ENCODE data around the gene GSTA1. TPM values are rescaled to one million over a fixed set of nuclear protein-coding genes. Genes with fewer than 3 reads are reported as not detected.
A peak's percentile ranks its signal among the peaks of the same experiment; 100 is the strongest.
"Not testable (repeated sequence)": the region's sequence is repeated elsewhere in the genome, so short reads cannot be mapped to it uniquely, and the experiment has no call there.

GSTA1 gene
- total RNA-seq = 0.26 TPM in 1 of 2 replicates, not detected in the other

DNA sequence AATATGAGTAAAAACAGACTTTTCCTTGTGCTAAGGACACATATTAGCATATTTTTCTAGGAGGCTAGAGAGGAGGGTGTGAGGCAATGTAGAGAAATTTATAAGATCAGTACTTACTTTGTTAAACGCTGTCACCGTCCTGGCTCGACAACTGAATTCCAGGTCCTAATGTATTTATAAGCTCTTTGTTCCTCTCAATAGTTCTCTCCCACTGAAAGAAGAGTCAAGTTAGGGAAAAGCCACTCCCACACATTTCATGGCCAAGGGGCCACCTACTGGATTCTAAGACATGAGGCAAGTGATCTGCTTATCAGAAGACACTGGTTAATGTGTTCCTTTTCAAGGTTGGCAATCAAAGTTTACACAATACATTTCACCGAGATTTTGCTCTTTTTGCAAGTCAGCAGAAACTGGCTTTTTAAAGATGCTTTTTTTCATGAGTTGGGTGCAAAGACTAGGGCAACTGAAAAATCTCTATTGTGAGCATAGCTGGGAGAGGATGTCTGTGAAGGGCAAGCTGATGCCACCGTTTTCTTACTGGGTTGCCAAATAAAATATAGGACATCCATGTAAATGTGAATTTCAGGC is at the start of gene GSTA1:
Gene GSTA1 (minus strand): TSS at position 149 of the 588 bp plus-strand sequence. CDS start 4,549 bp downstream, outside the sequence.
- DNase-seq (ENCODE audit: low read depth) = not testable (repeated sequence)

DNA sequence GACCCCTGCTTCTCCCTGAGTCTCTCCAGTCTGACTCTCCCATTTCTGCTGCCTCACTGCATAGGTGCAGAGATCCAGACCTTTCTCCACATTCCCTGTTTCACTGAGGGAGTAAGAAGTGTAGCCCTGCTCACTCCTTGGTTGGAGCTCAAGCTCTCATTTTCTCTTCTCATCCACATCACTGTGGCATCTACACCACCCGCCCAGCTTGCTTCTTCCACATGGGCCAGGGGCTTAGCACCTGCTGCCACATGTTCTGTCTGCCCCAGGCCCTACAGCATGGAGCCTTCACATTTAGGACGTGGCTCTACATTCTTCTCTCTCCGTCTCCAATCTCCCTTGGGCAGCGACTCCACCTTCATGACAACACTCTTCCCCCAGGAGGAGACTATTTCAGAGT is 45.5 kb upstream of the GSTA1 start:
- DNase-seq (ENCODE audit: low read depth) (no peak), FAIRE-seq (peak; percentile 64)
- Histone ChIP-seq H3K4me3 (ENCODE audit: low read depth, low read length) (no peak overlapping the region), H3K27me3 (ENCODE audit: control insufficient read depth, insufficient read depth, low read length) (no peaks in the 10 kb centered on the region), H3K36me3 (ENCODE audit: control insufficient read depth, insufficient read depth, low read length) (no peaks in the 10 kb centered on the region)
- TF ChIP-seq, protein P1, sequence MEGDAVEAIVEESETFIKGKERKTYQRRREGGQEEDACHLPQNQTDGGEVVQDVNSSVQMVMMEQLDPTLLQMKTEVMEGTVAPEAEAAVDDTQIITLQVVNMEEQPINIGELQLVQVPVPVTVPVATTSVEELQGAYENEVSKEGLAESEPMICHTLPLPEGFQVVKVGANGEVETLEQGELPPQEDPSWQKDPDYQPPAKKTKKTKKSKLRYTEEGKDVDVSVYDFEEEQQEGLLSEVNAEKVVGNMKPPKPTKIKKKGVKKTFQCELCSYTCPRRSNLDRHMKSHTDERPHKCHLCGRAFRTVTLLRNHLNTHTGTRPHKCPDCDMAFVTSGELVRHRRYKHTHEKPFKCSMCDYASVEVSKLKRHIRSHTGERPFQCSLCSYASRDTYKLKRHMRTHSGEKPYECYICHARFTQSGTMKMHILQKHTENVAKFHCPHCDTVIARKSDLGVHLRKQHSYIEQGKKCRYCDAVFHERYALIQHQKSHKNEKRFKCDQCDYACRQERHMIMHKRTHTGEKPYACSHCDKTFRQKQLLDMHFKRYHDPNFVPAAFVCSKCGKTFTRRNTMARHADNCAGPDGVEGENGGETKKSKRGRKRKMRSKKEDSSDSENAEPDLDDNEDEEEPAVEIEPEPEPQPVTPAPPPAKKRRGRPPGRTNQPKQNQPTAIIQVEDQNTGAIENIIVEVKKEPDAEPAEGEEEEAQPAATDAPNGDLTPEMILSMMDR (IDR thresholded peaks at IDR 0.05; ENCODE audit: insufficient read depth, low read length, severe bottlenecking) = no peak

More for the DNA sequence above, at the start of gene GSTA1:
- not testable (repeated sequence) for H3K27me3 ChIP-seq (ENCODE audit: control insufficient read depth, insufficient read depth, low read length); H3K36me3 ChIP-seq (ENCODE audit: control insufficient read depth, insufficient read depth, low read length); FAIRE-seq; H3K4me3 ChIP-seq (ENCODE audit: low read depth, low read length)

DNA sequence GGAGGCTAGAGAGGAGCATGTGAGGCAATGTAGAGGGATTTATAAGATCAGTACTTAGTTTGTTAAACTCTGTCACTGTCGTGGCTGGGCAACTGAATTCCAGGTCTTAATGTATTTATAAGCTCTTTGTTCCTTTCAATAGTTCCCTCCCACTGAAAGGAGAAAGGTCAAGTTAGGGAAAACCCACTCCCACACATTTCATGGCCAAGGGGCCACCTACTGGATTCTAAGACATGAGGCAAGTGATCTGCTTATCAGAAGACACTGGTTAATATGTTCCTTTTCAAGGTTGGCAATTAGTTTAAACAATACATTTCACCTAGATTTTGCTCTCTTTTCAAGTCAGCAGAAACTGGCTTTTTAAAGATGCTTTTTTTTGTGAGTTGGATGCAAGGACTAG is 42.4 kb upstream of the GSTA1 start:
- FAIRE-seq (no peak), DNase-seq (ENCODE audit: low read depth) (no peak)
- TF ChIP-seq, protein P1 (IDR thresholded peaks at IDR 0.05; ENCODE audit: insufficient read depth, low read length, severe bottlenecking) = no peak
- H3K27me3 ChIP-seq (ENCODE audit: control insufficient read depth, insufficient read depth, low read length) = peaks cover 2% of the 10 kb centered on the region
- H3K4me3 ChIP-seq (ENCODE audit: low read depth, low read length) = no peak overlapping the region
- no peaks in the 10 kb centered on the region for H3K36me3 ChIP-seq (ENCODE audit: control insufficient read depth, insufficient read depth, low read length)

DNA sequence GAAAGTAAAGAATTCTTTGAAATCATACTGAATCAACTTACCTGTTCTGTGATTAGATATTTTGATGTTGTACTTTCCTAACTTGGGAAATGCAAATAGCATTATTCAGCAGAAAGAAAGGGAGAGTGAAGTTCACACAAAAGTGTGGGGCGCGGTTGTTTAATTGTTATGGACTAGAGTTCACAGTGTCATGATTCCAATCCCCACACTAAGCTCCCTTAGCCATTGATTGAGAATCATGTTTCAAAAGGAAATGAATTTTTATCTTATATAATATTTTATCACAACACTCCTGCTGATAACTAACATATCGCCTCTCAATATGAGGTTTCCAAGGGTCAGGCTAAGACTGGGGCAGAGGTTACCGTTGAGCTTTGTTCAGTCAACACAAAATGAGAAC is 40.0 kb upstream of the GSTA1 start:
- Histone ChIP-seq H3K36me3 (ENCODE audit: control insufficient read depth, insufficient read depth, low read length) (no peaks in the 10 kb centered on the region), H3K4me3 (ENCODE audit: low read depth, low read length) (no peak overlapping the region), H3K27me3 (ENCODE audit: control insufficient read depth, insufficient read depth, low read length) (peaks cover 2% of the 10 kb centered on the region)
- TF ChIP-seq, protein P1 (IDR thresholded peaks at IDR 0.05; ENCODE audit: insufficient read depth, low read length, severe bottlenecking) = no peak
- no peak for FAIRE-seq
- no peak for DNase-seq (ENCODE audit: low read depth)

DNA sequence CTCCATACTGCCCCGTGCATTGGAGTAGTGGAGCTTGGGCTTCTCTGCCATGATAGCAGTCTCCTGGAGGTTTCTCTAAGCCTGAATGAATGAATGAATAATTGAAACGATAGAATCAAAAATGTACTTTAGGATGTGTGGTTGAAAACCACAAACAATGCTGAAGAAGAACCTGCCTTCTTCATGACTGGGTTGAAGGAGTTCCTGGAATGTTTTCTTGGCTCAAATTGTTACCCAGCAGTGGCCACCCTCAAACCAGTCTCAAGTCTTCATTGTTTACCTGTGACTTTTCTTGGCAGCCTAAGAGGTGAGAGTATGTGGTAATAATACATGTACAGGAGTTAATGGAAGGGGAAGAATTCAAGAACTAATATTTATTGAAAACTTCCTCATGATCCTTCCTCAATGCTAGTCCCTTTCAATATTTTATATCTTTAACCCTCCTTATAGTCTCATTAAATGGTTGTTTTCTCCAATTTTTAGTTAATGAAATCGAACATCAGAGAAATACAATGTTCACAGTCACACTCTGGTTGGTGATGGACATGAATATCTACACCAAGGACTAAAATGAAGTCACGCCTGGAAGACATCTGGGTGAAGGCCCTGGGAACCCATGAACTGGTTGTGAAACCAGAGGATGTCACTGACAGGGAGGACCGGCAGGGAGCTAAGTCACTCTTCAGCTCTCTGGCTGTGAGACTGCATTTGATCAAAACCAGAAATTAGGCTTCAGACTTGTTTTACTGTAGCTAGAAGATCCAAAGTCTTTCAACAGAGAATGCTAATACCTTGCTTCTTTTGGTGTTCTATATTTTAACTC is 37.4 kb upstream of the GSTA1 start, which contains the start of gene GSTA5:
Gene GSTA5 (minus strand): TSS at position 51 of the 823 bp plus-strand sequence.
- H3K27me3 ChIP-seq (ENCODE audit: control insufficient read depth, insufficient read depth, low read length) = peaks cover 2% of the 10 kb centered on the region
- H3K36me3 ChIP-seq (ENCODE audit: control insufficient read depth, insufficient read depth, low read length) = no peaks in the 10 kb centered on the region
- FAIRE-seq = no peak
- TF ChIP-seq, protein P1 (IDR thresholded peaks at IDR 0.05; ENCODE audit: insufficient read depth, low read length, severe bottlenecking) = no peak
- H3K4me3 ChIP-seq (ENCODE audit: low read depth, low read length) = no peak within 1 kb of the TSS
- no peak for DNase-seq (ENCODE audit: low read depth)
